HG03135 (cell line): Measurements from ENCODE around the gene NLGN3.
"Not testable (repeated sequence)": the region's sequence is repeated elsewhere in the genome, so short reads cannot be mapped to it uniquely, and the experiment has no call there.

Experiments
- ATAC-seq: cut with Tn5 transposase; IDR thresholded peaks from one replicate; pipeline ENCODE4 v1.9.1; 2021; ENCODE audit warnings: mild to moderate bottlenecking, moderate library complexity; ENCODE audit not compliant: unreplicated experiment

NLGN3 gene

DNA sequence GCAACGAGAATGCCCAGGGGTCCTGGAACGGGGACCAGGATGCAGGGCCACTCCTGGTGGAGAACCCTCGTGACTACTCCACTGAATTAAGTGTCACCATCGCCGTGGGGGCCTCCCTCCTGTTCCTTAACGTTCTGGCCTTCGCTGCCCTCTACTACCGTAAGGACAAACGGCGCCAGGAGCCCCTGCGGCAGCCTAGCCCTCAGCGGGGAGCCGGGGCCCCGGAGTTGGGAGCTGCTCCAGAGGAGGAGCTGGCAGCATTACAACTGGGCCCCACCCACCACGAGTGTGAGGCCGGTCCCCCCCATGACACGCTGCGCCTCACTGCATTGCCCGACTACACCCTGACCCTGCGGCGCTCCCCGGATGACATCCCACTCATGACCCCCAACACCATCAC, 24.9 kb downstream of the NLGN3 start:
- no peak for ATAC-seq

DNA sequence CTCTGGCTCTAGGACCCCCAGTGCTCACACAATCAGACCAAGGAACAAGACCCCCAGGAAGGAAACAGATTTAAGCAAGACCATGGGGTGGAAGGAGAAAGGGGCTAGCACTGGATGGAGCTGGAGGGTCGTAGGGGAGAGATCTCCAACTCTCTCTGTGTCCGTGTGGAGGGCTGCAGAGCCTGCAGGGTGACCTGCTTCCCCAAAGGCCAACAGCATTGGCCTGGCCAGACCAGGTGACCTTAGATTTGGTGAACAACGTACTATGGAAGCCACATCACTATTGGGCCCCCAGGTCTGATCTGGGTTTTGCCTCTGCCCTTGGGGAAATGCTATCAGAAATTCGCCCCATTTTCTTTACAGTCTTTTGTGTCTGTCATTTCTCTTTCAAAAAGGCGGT, 26.0 kb downstream of the NLGN3 start:
- ATAC-seq: no peak

DNA sequence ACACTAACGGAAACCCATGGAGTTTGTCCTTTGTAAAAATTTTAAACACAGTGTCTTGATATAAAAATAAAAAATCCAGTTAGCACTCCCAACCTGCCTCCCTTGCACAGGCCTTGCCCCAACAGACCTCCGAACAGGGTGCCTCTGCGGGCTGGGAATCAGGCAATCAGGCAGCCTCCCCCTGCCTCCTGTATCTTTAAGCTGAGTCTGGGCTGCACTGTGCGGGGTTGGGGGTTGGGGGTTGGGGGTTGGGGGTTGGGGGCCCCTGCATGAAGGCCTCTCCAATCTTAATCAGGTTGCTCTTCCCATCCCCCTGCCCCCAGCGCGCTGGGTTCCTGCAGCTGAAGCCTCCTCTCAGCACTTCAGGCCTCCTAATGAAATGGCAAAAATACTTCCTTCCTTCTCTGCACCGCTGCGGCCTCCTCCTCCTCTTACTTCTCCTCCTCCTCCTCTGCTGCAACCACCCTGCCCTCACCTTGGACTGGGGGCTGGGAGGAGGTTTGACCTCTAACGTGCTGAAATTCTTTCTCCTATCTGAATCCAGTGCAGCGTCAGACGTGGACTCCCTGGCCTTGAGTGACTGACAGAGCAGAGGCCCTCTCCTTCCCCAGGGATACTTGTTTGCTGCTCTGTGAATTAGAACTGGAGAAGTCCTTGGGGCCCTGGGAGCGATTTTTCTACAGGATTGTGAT, 26.6 kb downstream of the NLGN3 start:
- no peak for ATAC-seq

DNA sequence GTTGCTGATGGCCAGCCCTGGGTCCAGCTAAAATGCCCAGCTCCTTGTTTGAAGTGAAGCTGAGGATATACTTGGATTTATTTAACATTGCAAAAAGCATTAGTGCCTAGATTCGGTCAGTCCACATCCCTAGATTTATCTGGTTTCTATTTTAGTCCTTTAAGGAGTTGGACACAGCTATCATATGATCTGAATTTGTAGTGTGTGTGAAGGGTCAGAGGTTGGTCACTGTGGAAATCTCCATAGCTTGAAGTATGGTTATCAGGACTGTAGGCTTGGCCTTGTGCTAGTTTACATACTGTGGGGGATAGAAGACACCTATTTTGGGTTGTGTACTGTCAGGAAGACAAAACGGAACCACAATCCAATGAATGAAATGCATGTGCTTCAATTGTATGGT, 28.8 kb downstream of the NLGN3 start:
- ATAC-seq: no peak

DNA sequence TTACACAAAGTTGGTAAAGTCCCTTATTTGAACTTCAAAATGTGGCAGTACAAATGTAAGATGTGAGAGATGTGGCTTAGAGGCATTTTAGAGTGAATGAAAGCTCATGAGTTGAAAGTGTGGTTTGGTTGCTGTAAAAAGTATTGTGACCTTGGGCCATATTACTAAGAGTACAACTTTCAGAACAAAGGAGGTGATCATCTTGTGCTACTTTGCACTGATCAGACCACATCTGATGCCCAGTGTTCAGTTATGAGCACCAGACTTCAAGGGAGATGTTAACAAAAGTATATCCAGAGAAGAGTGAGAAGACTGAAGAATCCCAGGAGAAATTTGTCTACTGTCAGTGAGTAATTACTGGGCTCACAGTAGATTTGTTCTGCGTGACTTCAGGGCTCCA, 30.2 kb downstream of the NLGN3 start:
- ATAC-seq: no peak

DNA sequence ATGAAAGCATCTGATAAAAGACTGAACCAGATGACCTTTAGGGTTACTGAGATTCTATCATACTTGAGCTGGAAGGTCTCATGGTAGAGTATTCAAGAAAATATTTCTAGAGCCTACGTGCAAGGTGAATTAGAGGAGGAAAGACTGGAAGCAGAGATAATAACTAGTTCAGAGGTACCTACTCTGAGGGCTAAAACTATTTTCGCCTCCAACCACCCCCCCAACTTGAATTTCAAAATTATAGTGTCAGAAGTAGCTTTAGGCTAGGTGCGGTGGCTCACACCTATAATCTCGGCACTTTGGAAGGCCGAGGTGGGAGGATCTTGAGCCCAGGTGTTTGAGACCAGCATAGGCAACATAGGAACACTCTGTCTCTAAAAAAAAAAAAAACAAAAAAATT, 30.9 kb downstream of the NLGN3 start:
- no peak for ATAC-seq

DNA sequence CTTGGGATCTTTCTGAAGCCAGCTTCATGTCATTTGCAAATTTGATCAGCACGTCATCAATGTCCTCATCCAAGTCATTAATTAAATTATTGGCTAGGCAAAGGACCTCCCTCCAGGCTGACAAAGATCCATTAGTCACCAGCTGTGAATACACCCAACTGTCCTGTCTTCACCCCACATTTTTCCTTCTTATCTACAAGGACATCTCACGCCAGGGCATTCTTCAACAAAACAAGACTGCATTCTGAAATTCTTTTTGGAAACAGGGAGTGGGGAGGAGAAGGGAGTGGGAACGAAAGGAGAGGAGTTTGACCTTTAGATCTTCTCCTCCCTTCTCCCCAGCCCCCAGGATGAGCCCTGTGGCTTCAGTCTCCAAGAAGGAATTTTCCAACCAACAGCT, 32.7 kb downstream of the NLGN3 start:
- ATAC-seq: no peak

DNA sequence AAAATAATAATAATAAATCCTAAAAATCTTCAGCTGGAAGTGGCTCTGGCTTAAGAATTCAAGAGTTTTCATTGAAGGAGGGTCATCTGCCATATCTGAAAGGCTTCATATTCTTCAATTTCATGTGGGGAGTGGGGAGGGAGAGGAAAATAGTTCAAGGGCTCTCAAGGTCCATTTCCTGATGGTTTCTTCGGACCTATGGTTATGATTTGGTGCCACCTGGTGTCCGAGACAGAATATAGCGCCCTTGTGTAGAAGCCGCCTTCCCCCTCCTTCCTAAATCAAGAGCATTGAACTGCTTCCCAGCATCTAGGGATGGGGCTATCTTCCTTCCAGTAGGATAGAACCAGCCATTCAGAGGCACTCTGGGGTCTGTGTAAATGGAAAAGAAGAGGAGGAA, 34.3 kb downstream of the NLGN3 start:
- no peak for ATAC-seq

DNA sequence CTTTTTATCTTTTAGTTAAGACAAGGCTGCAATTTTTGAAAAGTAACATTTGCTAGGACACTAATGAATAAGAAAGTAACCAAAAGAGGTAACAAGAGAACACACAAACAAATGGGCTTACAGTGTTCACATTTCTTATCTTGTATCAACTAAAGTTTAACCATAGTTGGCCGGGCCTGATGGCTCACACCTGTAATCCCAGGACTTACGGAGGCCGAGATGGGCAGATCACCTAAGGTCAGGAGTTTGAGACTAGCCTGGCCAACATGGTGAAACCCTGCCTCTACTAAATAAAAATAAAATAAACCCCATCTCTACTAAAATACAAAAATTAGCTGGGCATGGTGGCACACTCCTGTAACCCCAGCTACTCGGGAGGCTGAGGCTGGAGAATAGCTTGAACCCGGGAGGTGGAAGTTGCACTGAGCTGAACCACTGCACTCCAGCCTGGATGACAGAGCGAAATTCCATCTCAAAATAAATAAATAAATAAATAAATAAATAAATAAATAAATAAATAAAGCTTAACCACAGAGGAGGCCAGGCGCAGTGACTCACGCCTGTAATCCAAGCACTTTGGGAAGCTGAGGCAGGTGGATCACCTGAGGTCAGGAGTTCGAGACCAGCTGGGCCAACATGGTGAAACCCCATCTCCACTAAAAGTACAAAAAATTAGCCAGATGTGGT, 36.1 kb downstream of the NLGN3 start:
- not testable (repeated sequence) for ATAC-seq

DNA sequence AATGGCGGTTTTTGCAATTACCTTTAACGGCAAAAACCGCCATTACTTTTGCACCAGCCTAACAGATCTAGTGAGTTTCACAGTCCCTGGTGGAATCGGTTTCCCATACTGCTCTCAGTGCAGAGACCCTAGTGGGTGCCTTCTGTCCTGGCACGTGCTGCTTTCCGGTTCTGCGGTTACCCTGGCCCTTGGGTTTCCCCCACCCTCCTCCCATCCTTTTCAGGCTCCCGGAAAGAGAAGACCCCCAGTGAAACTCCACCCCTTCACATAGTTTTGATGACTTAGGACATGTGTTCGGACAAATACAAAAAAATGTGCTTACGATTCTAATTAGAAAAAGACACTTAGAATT, 36.9 kb downstream of the NLGN3 start:
- ATAC-seq: peak; percentile 36

DNA sequence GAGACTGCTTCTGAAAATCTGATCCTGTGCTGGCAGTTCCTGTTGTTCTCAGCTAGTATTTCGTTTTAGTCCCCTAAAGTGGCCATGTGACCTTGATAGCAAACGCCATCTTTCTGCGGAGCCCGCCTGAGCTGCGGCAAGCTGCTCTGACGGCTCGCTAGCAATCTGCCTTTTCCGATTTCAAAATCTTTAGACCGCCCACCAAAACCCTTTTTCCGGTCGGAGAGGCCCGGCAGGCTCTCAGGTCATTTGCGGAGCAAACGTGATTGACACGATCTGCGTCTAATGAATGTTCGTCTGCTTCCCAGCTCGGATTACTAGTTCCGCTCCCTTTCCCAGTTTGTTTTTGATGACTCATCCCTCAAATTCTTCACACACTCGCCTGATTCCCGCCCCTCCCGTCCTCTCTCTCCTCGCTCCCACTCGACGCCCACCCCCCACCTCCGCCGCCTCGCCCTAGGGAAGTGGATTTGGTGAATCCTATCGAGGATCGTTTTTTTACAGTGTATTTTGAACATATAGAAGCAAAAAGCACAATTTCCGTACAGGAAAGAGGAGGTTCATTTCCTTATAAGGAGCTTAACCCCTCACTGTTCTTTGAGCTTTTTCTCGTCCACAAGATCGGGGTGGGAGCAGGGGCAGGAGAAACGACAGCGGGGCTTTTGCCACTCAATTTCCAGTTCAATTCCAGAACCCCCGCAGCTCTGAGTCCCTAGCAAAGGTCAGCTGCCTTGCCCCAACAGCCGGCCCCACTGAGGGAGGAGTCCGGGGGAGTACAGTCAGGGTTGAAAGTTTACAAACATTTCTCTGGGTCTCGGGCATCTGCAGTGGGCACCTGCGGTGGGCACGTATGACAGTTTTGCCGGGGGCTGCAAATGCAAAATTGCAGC, 37.5 kb downstream of the NLGN3 start:
- peak; percentile 85 for ATAC-seq

DNA sequence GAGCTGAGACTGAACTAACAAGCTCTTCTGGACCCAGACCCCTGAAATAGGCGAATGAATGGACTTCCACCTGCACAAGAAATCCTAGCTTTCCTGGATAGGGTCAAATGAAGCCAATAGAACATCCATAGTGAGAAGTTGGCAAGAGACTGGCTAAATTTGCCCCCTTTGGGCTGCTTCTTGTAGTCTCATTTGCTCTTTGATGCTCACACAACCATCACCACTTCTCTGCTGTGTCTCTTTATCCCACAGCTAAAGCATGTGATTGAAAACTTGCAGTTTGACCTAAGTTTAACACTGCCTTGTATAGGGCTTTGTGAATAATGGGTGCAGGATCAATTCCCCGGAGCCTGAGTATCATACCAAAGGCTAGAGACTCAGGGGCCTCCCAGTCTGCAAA, 38.2 kb downstream of the NLGN3 start:
- no peak for ATAC-seq

DNA sequence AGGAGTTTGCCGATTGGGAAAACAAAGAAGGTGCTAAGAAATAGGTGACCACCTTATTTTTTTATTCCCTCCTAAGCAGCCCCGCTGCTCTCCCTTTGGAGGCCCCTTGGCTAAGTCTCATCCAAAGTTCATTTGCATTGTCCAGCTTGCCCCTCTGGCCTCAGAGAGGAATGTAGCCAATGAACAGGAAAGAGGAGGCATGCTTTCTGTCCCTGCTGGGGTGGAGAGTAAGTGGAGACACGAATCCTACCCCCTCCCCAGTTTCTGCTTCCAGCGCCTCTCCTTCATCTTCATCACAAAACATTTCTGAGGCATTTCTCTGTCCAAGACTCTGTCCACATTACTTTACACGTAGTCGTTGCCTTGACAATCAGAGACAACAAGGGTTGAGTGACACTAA, 38.7 kb downstream of the NLGN3 start:
- no peak for ATAC-seq

DNA sequence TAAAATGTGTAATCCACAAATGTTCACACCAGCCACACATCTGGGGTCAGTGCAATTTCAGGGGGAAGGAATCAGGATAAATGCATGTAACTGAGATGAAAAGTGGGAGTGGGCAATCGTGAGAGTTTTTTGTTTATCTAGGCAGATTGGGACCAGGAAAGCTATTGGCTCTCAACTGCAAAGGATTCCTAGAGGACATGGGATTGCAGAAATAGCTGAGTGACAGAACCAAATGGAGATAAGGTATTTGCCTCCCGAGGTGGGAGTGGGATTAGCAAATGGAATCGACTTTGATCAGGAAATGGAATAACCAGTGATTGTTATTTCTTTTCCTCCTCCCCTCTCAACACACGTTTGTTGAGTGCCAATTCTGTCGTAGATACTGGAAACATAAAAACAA, 39.5 kb downstream of the NLGN3 start:
- ATAC-seq: no peak

DNA sequence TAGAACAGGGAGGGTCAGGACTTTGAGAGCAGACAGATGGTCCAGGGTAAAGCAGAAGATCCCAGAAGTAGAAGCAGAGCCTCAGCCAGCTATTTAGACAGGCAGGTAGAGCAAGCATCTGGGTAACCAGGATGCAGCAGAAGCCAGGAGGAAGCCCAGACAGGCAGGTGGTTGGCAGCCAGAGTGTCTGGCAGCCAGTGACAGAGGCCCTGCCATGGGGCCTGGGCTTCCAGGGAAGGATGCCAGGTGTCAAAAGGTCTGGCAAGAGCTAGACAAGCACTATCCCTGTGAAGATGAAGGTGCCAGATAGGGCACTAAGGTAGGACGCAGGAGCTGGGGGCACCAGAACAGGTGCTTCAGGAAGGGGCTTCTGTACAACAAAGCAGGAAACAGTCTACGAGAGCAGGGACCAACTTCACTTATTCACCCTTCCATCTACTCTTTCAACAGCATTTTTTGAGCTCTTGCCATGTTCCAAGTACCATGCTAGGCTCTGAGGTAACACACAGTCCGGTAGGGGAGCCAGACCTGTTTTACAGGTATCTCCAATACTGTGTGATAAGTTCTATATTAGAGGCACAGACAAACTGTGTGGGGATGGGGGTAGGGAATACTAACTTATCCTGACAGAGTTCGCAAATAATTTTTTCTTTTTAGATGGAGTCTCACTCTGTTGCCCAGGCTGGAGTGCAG, 40.3 kb downstream of the NLGN3 start:
- no peak for ATAC-seq

DNA sequence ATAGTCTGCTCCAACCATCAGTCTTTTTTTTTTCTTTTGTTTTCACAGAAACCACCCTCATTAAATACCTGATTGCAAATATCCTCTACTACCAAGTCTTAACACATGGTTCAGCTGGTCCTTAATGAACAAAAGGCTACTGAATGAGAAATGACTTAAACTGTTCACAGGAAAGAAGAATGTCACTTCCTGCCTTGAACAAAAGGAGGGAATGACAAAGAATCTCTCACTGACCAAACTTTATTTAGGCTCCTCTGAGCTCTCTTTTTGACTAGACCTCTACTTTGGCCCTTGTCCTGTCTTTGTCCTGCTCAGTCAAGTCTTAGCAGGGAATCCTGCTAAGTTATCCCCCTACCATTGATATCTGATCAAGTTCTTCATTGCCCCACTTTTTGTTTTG, 46.6 kb downstream of the NLGN3 start:
- no peak for ATAC-seq

DNA sequence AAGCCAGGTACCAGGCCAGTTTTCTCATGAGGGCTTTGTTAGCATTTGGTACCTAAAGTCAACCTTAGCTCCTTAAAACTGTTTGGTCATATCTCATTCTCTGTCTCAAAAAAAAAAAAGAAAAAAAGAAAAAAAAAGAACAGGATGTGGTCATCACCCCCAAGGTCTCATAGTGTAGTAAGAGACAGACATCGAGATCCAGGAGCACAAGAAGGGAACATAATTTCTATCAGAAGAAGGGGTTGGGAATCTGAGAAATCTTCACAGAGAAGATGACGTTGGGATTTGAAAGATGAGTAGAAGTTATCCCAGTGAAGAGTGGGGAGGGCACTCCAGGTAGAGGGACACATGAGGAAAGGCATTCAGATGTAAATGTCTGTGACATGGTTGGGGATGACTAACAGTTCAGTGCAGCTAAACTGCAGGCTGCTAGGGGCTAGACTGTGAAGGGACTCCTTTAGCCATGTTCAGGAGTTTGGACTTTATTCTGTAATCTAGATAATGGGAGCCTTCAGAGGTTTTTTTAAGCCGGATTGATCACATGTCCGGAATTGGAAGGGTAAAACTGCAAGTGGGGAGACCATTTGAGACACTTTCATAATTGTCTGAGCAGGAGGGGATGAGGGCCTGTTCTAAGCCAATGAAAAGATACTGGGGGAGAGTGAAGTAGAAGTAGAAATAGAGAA, 51.5 kb downstream of the NLGN3 start:
- ATAC-seq: no peak

DNA sequence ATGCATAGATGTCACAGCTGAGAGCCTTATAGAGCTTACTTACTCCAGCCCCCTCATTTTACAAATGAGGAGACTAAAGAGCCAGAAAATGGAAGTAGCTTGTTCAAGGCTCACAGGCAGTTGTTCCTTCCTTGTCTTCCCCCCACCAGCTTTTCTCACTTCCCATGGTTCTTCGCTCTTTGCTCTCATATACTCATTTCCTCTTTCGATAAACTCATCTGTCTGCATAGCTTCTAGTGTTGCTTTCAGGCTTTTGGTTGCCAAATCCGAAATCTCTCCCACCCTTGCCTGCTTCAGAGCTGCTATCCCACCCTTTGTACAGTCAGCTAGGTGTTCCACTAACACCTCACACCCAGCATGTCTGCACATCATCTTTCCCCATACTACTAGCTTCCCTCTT, 53.4 kb downstream of the NLGN3 start:
- peak; percentile 85 for ATAC-seq

DNA sequence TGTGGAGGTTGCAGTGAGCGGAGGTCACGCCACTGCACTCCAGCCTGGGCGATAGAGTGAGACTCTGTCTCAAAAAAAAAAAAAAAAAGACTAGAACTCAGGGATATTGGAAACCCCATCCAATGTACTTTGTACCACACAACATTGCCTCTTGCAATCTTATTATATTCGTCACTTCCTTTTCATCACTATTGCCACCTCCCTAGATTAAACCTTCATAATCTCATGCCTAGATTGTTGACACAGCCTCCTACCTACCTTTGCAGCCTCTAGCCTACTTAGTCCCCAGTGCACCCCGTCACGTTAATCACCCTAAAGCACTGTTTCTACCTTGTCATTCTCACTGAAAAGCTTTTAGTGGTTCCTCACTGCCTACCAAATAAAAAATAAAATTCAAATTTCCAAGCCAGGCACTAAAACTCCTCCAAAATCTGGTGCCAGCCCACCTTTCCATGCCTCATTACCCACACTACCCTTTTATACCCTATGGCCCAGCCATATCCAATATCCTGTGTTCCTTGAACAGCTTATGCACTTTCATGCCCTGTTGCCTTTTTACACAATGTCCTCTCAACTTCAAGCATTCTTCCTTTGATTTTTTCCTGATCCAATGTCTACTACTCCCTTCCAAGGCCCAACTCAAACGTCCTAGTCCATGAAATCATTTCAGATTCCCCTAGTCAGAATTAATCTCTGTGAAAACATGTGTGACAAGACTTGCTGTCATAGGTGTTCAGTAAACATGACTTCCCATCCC, 54.8 kb downstream of the NLGN3 start:
- no peak for ATAC-seq

DNA sequence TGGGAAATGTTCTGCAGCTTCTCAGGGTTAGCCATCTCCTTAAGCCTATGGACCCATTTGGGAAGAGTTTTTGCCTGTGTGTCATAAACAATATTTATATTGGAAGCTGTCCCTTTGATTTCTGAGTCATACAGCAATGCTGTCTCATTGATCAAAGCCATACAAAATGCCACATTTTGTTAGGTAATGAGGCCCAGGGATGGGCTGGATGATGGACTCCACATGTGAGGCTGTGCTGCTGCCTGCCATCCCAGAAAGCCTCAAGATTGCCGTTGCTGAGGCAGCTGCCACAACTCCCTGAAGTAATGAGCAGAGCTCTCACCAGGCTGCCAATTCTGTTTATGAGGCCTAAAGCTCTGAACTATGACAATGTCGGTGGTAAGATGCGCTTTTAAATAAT, 66.2 kb downstream of the NLGN3 start:
- ATAC-seq: no peak
